Ectodermal cell (in vitro differentiated cells): Measurements from ENCODE around the gene NR2F1.

Experiments
- H3K27ac ChIP-seq: 2 replicates; pipeline ENCODE4 v1.7.0; 2013; ENCODE audit warnings: mild to moderate bottlenecking, low read depth, low read length; ENCODE audit not compliant: insufficient read depth, poor library complexity, severe bottlenecking
- H3K27me3 ChIP-seq: 2 replicates; pipeline ENCODE4 v1.7.0; 2013; ENCODE audit warnings: mild to moderate bottlenecking, low read length; ENCODE audit not compliant: insufficient read depth, control insufficient read depth, poor library complexity, severe bottlenecking
- H3K36me3 ChIP-seq: one replicate; pipeline ENCODE4 v1.7.0; 2013; ENCODE audit warnings: low read length; ENCODE audit not compliant: control insufficient read depth, insufficient read depth
- H3K4me1 ChIP-seq: one replicate; pipeline ENCODE4 v1.7.0; 2013; ENCODE audit warnings: low read length; ENCODE audit not compliant: control insufficient read depth, insufficient read depth
- H3K4me3 ChIP-seq: 2 replicates; pipeline ENCODE4 v1.7.0; 2013; ENCODE audit warnings: low read depth, low read length, control low read depth; ENCODE audit not compliant: insufficient read depth
- H3K9me3 ChIP-seq: 2 replicates; pipeline ENCODE4 v1.7.0; 2013; ENCODE audit warnings: mild to moderate bottlenecking, low read length, moderate library complexity; ENCODE audit not compliant: control insufficient read depth
- whole genome bisulfite sequencing, 2 experiments: methylation state at CpG; one replicate each; pipeline ENCODE4 v1.1.7; 2013; ENCODE audit warnings: missing lambda C conversion rate in 2 of 2; 5-methylcytosine and 5-hydroxymethylcytosine counted together

The NR2F1 gene

DNA sequence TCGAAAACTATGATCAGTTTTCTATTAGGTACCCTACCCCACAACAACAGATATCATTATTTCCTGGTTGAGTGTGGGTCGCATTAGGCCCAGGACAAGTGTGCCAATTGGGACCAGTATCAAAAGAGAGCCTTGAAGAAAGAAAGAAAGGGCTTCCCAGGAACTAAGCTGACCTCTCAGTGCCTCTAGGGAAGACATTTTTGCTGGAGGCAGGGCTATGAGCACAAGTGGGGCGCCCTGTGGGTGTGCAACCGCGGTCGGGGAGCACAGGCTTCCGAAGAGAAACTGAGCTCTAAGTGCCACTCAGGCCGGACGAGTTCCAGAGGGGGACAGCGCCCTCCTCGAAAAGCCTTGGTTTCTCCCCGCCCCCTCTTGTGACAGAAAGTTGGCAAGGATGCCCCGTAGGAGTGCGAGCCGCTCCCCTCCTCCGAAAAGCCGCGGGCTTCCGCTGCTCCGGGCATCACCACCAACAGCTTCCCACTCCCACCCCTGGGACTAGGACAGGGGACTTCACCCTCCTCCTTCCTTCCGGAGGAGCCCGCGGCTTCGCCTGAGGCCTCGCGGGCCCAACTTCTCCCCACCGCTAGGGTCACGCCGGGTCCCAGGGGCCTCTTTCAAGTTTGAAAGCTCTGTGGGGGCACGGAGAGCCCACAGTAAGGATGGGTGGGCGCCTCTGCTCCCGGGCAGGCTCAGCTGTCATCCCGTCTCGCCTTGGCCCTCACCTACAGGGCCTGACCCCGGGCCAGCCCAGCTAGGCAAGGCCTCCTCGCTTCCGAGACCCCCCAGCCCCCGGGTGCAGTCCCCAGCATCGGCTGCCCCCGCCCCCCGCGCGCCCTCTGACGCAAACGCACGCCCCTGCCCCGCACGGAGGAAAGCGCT is 4.0 kb upstream of the NR2F1 start:
- H3K4me1 ChIP-seq: peaks cover 38% of the 10 kb centered on the region
- peaks cover 86% of the 10 kb centered on the region for H3K27me3 ChIP-seq
- no peaks in the 10 kb centered on the region for H3K36me3 ChIP-seq
- no peak overlapping the region for H3K27ac ChIP-seq
- H3K4me3 ChIP-seq: peak overlapping the region; percentile 78
- no peaks in the 10 kb centered on the region for H3K9me3 ChIP-seq
- WGBS, 2 experiments: 1% methylated on average over 49 of the region's 49 CpGs

DNA sequence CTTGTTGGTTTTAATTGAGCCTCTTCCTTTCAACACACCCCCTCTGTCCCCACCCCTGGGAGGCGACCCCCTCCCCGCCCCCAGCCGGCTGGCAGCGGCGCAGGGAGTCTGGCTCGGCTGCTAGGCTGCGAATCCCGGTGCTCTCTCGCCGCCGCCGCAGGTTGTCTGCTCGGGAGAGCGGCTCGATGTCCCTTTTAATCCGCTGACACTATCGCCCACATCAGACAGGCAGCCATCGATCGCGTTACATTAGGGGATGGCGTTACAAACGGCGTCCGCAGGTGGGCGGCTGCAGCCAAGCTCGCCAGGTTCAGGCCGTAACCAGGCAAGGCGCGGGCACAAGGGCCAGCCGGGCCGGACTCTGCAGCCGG is 3.3 kb upstream of the NR2F1 start:
- H3K4me3 ChIP-seq: peak overlapping the region; percentile 78
- H3K27me3 ChIP-seq: peaks cover 79% of the 10 kb centered on the region
- WGBS, 2 experiments: 0% methylated on average over 32 of the region's 32 CpGs
- peaks cover 32% of the 10 kb centered on the region for H3K4me1 ChIP-seq
- H3K9me3 ChIP-seq: no peaks in the 10 kb centered on the region
- no peaks in the 10 kb centered on the region for H3K36me3 ChIP-seq
- H3K27ac ChIP-seq: no peak overlapping the region

DNA sequence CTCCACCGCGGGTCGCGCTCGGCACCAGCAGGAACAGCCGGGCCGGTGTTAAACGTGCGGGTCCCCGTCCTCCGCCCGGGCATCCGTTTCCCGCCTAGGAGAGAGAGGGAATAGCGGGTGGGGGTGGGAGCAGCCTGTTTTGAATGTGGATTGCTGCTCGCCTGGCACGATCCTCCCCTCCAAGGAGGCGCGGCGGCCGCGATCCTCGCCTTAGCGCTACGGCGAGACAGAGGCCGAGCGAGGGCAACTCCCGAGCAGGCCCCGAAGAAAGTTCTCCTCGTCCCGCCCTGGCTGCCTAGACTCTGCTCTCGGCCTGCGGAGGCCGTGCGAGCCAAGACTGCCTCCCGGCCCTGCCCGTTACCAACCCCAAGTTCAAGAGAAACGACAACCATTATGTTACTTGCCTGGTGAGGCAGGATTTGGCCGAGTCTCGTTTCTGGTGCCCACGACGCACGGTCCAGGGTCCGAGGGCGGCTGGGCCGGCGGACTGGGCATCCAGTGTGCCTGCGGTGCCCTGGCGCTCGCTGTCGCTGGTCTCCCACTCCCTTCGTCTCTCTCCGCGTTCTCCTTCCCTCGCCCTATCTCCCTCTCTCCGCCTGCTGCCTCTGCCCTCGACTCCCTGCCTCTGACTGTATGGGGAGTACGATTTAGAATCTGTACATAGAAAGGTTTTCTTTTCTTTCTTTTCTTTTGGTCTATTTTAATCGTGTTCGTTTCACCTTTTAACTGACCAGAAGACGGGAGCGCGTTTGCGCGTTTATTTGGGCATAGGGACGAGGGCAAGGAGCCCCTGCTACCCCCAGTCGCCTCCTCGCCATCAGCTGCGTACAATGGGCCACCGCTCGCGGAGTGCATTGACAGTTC is 2.7 kb upstream of the NR2F1 start:
- H3K27me3 ChIP-seq: peaks cover 76% of the 10 kb centered on the region
- H3K9me3 ChIP-seq: no peaks in the 10 kb centered on the region
- H3K4me3 ChIP-seq: peak overlapping the region; percentile 78
- 0 to 1% methylated on average over 70 to 72 of the region's 73 CpGs for WGBS, 2 experiments
- H3K27ac ChIP-seq: no peak overlapping the region
- H3K36me3 ChIP-seq: no peaks in the 10 kb centered on the region
- H3K4me1 ChIP-seq: peaks cover 26% of the 10 kb centered on the region

- peaks cover 76% of the 10 kb centered on the region for H3K27me3 ChIP-seq
Measured at GRCh38 chr5:93580927-93581445, 2.0 kb upstream of the NR2F1 start, which contains the start of gene NR2F1-AS1. TSS of gene NR2F1-AS1 (minus strand) at chr5:93581219.

GRCh38 chr5:93582167-93582462 is 907 bp upstream of the NR2F1 start:
- Histone ChIP-seq H3K36me3 (no peaks in the 10 kb centered on the region), H3K27ac (peak overlapping the region; percentile 46), H3K27me3 (peaks cover 76% of the 10 kb centered on the region), H3K4me1 (peaks cover 12% of the 10 kb centered on the region), H3K4me3 (peak overlapping the region; percentile 78), H3K9me3 (no peaks in the 10 kb centered on the region)
- 6 to 13% methylated on average over 2 of the region's 2 CpGs for WGBS, 2 experiments

More at GRCh38 chr5:93580927-93581445, 2.0 kb upstream of the NR2F1 start, which contains the start of gene NR2F1-AS1:
- no peaks in the 10 kb centered on the region for H3K9me3 ChIP-seq
- H3K27ac ChIP-seq: no peak within 1 kb of the TSS
- no peaks in the 10 kb centered on the region for H3K36me3 ChIP-seq
- 0 to 1% methylated on average over 37 to 41 of the region's 41 CpGs for WGBS, 2 experiments
- H3K4me1 ChIP-seq: peaks cover 20% of the 10 kb centered on the region
- peak within 1 kb of the TSS; percentile 78 for H3K4me3 ChIP-seq

DNA sequence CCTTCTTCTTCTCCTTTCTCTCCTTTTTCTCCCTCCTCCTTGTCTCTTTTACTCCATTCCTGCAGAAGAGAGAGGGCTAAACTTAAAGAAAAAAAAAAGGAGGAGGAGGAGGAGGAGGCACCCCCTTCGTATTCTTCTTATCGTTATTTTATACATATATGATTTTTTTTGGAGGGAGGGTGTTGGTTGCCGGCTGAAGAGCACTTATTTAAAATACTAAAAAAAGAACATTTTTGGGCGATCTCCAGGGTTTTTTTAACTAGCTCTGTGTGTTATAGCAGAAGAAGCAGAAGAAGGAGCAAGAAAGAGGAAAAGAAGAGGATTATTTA is 381 bp downstream of the NR2F1 start:
- peaks cover 76% of the 10 kb centered on the region for H3K27me3 ChIP-seq
- 0% methylated on average over 1 to 2 of the region's 4 CpGs for WGBS, 2 experiments
- peak overlapping the region; percentile 78 for H3K27ac ChIP-seq

GRCh38 chr5:93583768-93584595 is 960 bp downstream of the NR2F1 start:
- Histone ChIP-seq H3K36me3 (peaks cover 14% of the 10 kb centered on the region), H3K27me3 (peaks cover 76% of the 10 kb centered on the region), H3K4me1 (peaks cover 3% of the 10 kb centered on the region), H3K27ac (peak overlapping the region; percentile 78), H3K9me3 (no peaks in the 10 kb centered on the region), H3K4me3 (peak overlapping the region; percentile 78)
- 0% methylated on average over 110 of the region's 110 CpGs for WGBS, 2 experiments

More for the DNA sequence above, 381 bp downstream of the NR2F1 start:
- peaks cover 9% of the 10 kb centered on the region for H3K36me3 ChIP-seq
- peak overlapping the region; percentile 78 for H3K4me3 ChIP-seq
- no peaks in the 10 kb centered on the region for H3K9me3 ChIP-seq
- H3K4me1 ChIP-seq: peaks cover 3% of the 10 kb centered on the region

DNA sequence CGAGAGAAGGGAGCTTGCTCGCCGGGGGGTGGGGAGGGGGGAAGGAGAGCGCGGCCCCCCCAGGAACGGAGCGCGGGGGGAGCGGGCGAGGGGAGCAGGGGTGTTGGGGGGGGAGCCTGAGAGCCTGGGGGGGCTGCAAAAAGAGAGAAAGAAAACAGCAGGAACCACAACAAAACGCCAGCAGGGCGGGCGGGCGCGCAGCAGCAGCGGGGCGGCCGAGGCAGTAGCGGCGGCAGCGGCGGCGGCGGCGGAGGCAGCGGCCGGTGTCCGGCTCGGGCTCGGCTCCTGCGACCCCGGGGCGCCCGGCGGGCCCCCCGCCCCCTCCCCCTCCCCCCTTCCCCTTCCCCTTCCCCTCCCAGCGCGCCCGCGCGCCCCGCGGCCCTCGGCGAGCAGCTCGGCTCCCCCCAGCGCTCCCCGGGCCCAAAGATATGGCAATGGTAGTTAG is 1.6 kb downstream of the NR2F1 start:
- Histone ChIP-seq H3K27ac (peak overlapping the region; percentile 40), H3K9me3 (no peaks in the 10 kb centered on the region), H3K27me3 (peaks cover 76% of the 10 kb centered on the region), H3K4me1 (peaks cover 3% of the 10 kb centered on the region), H3K36me3 (peaks cover 16% of the 10 kb centered on the region), H3K4me3 (peak overlapping the region; percentile 78)
- 0 to 1% methylated on average over 40 to 41 of the region's 48 CpGs for whole genome bisulfite sequencing, 2 experiments

- H3K9me3 ChIP-seq: no peaks in the 10 kb centered on the region
- 0% methylated on average over 62 to 70 of the region's 70 CpGs for WGBS, 2 experiments
- H3K4me1 ChIP-seq: peaks cover 5% of the 10 kb centered on the region
- peaks cover 76% of the 10 kb centered on the region for H3K27me3 ChIP-seq
- H3K27ac ChIP-seq: peak overlapping the region; percentile 44
- peaks cover 20% of the 10 kb centered on the region for H3K36me3 ChIP-seq
- H3K4me3 ChIP-seq: peak overlapping the region; percentile 78
Measured at GRCh38 chr5:93585041-93585766, 2.2 kb downstream of the NR2F1 start.
